GM18519 (cell line): ENCODE data around the gene THOP1.

Source experiments
- ATAC-seq: cut with Tn5 transposase; IDR thresholded peaks from one replicate; pipeline ENCODE4 v1.9.1; 2021; ENCODE audit warnings: mild to moderate bottlenecking, moderate library complexity; ENCODE audit not compliant: unreplicated experiment, low FRiP score

THOP1 gene

DNA sequence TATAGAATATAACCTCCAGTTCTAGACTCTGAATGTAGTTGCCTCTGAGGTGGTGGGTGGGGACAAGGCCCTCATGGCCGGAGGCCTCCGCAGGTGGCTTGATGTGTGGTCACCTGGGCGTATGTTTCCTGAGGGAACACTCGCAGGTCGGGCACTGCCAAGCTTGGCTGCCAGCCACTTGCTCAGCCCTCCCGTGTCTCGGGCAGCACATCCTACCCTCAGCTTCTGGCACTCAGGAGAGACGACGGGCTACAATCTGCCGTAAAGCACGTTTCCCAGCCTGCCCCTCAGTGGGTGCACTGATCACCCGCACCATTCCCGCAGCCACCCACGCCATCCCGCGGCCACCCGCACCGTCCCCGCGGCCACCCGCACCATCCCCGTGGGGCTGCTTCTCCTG lies 15.2 kb downstream of the THOP1 start:
- ATAC-seq, result no peak

- ATAC-seq, result no peak
Measured at GRCh38 chr19:2802826-2803225, 17.5 kb downstream of the THOP1 start.

- ATAC-seq, result no peak
Measured at GRCh38 chr19:2803486-2804155, 18.3 kb downstream of the THOP1 start.

DNA sequence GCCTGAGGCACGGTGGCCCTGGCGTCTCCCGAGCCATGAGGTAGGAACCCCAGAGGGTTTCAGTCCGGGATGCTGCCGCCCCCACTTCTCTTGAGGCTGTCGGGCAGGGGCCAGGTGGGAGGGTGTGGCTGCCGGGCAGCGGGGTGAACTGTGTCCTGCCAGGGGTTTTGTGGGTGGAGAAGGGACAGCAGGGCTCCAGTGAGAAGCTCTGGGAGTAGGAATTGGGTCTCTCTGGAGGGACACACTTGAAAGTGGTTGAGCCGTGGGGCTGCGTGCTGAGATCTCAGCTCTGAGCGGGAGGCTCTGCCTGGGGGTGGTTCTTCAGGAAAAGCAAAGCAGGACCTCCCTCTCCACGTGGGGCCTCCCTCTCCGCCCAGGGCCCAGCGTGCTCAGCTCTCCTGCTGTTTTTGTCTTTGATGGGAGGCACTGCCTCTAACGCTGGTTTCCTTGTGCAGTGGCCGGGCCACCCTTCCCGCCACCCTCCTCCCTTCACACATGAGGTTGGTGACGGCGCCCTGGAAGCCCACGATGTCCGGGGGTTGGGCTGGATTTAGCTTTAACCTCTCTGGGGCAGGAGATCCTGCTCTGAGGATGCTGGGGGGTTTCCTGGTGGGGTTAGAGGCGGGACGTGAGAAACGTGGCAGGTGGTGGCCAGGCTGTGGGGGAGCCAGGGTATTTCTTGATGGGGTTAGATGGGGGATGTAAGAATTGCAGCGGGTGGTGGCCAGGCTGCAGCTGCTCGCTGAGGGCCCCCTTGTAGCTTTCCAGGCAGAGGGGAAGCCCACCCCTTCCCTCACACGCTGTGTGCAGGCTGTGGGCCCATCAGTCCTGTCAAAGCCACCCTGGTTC lies 19.1 kb downstream of the THOP1 start:
- ATAC-seq, result no peak

DNA sequence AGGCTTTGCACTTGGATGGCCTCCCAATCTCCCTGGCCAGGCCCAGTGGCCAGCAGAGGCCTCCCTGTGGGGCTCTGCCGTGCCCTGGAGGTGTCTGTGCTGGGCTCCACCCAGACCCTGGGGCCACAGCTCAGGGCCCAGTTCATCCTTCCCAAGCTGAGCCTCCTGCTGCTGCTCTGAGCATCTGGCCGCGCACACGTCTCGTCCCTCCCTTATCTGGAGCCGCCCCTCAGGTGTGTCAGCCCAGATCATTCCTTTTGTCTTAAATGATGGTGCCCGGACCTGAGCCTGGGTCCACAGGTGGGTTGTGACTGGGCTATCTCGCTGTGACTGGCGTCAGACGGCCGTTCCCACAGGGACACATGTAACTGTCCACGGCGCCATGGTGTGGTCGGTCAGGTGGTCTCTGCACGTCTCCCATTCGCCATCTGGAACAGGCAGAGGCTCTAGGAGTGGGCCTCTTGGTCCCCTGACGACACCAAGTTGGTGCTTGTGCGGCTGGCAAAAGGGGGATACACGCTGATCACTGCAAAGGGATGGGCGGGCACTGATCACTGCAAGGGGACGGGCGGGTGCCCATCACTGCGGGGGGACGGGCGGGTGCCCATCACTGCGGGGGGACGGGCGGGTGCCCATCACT lies 20.1 kb downstream of the THOP1 start:
- no peak for ATAC-seq

DNA sequence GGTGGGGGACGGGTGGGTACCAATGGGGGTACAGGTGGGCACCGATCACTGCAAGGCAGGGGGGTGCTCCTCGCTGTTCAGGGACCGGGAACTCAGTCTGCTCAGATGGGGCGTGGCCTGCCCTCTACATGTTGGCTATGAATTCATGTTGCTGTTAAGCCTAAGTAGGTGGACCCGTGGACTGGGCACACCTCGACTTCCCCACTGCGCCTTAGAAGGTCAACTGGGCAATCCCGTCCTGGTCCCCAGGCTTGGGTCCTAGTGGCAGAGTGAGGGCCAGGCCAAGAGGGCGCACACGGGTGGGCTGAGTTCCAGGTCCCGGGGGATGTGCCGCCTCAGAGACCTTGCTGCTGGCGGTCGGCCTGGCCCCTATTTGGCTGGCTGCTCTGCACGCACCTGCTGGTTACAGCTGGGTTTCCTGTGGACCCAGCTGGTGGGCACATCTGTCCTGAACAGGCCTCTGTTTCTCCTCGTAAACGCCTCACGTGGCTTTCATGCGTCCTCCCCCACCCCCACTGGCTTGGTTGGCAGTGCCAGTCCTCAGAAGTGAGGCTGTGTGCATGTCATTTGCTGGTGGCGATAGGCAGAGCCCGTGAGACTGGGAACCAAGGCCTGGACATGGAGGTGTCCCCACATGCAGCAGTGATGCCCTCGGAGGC lies 20.8 kb downstream of the THOP1 start:
- ATAC-seq, result no peak

DNA sequence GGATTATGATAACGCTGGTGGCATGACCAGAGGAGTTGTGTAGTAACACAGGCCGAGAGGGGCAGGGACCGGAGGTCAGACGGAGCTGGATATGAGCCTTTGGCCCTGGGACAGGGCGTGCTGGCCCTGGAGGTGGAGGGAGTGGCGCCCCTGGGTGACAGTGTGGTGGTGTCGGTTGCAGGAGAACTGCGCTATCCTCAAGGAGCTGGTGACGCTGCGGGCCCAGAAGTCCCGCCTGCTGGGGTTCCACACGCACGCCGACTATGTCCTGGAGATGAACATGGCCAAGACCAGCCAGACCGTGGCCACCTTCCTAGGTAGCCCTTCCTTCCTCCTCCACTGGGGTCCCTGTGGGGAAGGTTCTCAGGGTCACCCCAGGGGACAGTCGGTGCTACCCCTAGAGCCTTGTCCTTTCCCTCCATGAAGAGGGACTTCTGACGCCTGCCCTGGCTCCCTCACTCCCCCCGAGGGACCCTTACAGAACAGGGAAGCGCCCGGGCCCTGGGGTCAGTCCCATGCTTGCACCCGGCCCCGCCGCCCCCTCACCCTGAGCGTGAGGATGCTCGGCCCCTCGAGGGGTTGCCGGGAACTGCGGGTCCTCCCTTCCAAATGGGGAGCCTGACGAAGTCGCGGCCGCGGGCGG lies 21.6 kb downstream of the THOP1 start:
- no peak for ATAC-seq

DNA sequence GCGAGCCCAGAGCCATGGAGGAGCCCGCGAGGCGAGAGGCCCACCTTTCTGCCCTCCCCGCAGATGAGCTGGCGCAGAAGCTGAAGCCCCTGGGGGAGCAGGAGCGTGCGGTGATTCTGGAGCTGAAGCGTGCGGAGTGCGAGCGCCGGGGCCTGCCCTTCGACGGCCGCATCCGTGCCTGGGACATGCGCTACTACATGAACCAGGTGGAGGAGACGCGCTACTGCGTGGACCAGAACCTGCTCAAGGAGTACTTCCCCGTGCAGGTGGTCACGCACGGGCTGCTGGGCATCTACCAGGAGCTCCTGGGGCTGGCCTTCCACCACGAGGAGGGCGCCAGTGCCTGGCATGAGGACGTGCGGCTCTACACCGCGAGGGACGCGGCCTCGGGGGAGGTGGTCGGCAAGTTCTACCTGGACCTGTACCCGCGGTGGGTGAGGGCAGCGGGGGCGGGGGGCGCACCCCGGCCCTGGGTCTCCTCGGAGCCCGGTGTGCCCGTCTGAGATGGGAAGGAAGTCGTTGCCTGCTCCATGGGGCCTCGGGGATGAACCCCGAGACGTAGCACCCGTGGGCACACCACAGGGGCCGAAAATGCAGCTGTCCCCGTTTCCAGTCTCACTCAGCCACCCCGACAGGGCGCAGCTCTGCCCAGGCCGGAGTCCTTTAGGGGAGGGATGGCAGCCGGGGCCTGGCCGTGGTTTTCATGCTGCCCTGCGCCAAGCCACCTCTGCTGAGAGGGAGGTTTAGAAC lies 22.3 kb downstream of the THOP1 start:
- ATAC-seq, result no peak

DNA sequence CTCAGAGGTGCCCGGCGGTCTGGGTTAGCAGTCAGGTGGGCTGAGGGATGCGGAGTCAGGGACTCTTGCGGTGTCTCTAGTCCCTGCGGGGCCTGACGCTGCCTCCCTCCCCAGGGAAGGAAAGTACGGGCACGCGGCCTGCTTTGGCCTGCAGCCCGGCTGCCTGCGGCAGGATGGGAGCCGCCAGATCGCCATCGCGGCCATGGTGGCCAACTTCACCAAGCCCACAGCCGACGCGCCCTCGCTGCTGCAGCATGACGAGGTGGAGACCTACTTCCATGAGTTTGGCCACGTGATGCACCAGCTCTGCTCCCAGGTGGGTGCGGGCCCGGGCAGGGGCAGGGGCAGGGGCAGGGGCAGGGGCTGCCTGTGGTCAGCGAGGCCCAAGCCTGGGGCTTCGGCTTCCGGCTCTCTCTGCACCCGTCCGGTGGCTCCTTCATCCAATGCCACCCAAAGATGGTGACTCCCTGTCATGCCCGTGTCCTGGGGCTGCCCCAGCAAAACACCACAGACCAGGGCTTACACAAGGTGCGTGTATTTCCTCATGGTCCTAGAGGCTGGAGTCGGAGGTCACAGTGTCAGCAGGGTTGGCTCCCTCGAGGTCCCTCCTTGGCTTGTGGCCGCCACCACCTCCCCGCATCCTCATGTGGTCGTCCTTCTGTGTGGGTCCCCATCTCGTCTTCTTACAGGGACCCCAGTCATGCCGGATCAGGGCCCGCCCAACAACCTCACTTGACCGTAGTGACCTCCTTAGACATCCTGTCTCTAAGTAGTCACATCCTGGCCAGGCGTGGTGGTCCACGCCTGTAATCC lies 23.0 kb downstream of the THOP1 start:
- ATAC-seq, result no peak

DNA sequence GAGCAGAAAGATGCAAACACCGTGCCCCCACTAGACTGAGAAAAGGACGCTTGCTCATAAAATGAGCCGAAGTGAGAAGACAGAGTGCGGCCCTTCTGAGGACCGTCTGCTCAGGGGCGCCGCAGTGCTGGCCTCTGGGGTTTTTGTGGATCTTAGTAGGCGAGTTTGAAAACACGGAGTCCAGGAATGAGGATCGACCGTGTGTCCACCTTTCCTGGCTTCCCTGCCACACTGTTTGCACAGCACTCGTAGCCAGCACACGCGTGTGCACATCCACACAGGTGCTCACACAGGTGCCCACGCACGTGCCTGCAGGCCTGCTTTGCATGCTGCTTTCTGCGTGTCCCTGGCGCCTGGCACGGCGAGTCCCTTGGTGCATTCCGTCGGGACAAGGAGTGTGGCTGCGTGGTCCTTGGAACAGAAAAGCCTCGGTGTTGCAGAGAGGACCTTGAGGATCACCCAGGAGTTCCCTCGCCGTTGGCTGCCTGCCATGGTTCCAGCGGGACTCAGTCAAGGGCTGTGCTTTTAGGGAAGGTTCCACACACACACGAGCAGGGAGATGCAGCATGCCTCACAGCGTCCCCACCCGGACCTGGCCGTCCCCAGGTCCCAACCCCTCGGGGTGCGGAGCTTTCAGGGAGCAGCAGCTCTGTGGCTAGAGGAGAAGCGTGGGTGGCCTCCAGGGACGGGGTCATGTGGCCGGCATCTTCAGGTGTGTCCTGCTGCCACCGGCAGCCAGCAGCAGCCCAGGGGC lies 24.3 kb downstream of the THOP1 start:
- ATAC-seq, result no peak

GRCh38 chr19:2810141-2811091 lies 25.1 kb downstream of the THOP1 start:
- no peak for ATAC-seq

DNA sequence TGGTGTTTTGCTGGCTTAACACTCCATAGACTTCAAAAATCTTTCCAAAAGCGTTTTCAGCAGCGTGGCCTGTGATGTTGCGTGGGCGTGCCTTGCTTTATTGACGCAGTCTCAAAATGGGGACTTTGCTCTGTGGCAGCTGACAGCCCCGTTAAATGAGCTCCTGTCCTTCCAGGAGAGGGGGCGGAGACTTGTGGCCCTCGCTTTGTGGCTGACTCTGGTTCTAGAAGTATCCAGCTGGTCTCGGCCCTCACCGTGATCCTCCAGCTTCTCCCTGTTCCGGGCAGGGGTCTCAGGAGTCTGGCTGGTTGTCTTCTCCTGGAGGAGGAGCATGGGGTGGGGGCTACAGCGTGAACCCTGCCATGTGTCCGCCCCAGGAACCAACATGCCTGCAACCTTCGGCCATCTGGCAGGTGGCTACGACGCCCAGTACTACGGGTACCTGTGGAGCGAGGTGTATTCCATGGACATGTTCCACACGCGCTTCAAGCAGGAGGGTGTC lies 26.0 kb downstream of the THOP1 start:
- ATAC-seq, result no peak

- ATAC-seq, result no peak
Measured at GRCh38 chr19:2811735-2812413, 26.6 kb downstream of the THOP1 start.

DNA sequence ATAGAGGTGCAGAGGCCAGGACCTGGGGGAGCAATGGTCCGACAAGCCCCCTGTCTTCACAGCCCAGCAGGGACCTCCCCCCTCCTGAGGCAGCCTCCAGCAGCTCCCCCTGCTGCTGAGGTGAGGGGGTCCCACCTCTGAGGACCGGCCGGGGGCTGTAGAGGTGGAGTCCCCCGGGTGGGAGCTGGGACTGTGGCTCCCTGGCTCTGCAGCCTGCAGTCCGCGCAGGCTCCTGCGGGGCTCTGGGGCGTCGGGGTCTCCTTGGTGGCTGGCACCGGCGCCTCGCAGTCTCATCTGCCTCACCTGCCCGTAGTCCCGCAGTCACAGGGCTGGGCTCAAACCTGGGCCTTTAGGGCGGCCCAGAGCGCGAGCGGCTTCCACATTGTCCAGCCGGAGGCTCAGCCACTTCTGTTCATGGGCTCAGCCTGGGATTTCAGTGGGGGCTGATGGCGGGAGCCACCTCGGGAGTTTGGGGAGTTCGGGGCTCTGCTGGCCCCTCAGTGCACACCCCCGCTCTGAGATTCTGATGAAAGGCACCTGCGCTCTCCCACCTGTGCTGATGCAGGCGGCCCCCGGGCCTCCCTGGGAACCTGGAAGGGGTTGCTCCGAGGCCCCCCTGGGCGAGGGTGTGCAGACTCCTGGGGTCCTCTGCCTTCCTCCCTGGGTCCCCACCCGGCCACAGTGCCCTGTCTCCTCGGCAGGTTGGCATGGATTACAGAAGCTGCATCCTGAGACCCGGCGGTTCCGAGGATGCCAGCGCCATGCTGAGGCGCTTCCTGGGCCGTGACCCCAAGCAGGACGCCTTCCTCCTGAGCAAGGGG lies 27.3 kb downstream of the THOP1 start:
- ATAC-seq, result no peak

GRCh38 chr19:2813235-2814160 lies 28.2 kb downstream of the THOP1 start:
- no peak for ATAC-seq
